GM18861 (cell line): ENCODE data around the gene MAN1A2.
"Not testable (repeated sequence)": the region's sequence is repeated elsewhere in the genome, so short reads cannot be mapped to it uniquely, and the experiment has no call there.

Source experiments
- ATAC-seq: cut with Tn5 transposase; IDR thresholded peaks from one replicate; pipeline ENCODE4 v1.9.1; 2021; ENCODE audit not compliant: unreplicated experiment

MAN1A2 gene

GRCh38 chr1:117396636-117397035, 29.4 kb downstream of the MAN1A2 start:
- ATAC-seq: no peak

- no peak for ATAC-seq
These were observed 31.7 kb downstream of the MAN1A2 start for GRCh38 chr1:117398957-117399356.

GRCh38 chr1:117401761-117402160, 34.5 kb downstream of the MAN1A2 start:
- ATAC-seq: no peak

- ATAC-seq: no peak
These were observed 36.3 kb downstream of the MAN1A2 start for GRCh38 chr1:117403597-117403996.

- ATAC-seq: no peak
These were observed 37.8 kb downstream of the MAN1A2 start for GRCh38 chr1:117405042-117405441.

GRCh38 chr1:117412472-117412871, 45.2 kb downstream of the MAN1A2 start:
- no peak for ATAC-seq

GRCh38 chr1:117413412-117413811, 46.2 kb downstream of the MAN1A2 start:
- ATAC-seq: no peak

- ATAC-seq: no peak
These were observed 47.7 kb downstream of the MAN1A2 start for GRCh38 chr1:117414943-117415342.

GRCh38 chr1:117416004-117416403, 48.8 kb downstream of the MAN1A2 start:
- no peak for ATAC-seq

- ATAC-seq: no peak
These were observed 49.4 kb downstream of the MAN1A2 start for GRCh38 chr1:117416546-117417125.

GRCh38 chr1:117425050-117425734, 57.9 kb downstream of the MAN1A2 start:
- no peak for ATAC-seq

- no peak for ATAC-seq
These were observed 60.0 kb downstream of the MAN1A2 start for GRCh38 chr1:117427297-117427696.

GRCh38 chr1:117433943-117434342, 66.7 kb downstream of the MAN1A2 start:
- no peak for ATAC-seq

- ATAC-seq: no peak
These were observed 69.3 kb downstream of the MAN1A2 start for GRCh38 chr1:117436513-117436912.

- ATAC-seq: no peak
These were observed 80.4 kb downstream of the MAN1A2 start for GRCh38 chr1:117447661-117448060.

GRCh38 chr1:117452216-117452615, 85.0 kb downstream of the MAN1A2 start:
- ATAC-seq: no peak

GRCh38 chr1:117453958-117454357, 86.7 kb downstream of the MAN1A2 start:
- ATAC-seq: no peak

- not testable (repeated sequence) for ATAC-seq
These were observed 91.2 kb downstream of the MAN1A2 start for GRCh38 chr1:117458410-117458809.

GRCh38 chr1:117466761-117467160, 99.5 kb downstream of the MAN1A2 start:
- no peak for ATAC-seq

GRCh38 chr1:117467336-117467735, 100.1 kb downstream of the MAN1A2 start:
- no peak for ATAC-seq

- no peak for ATAC-seq
These were observed 105.8 kb downstream of the MAN1A2 start for GRCh38 chr1:117473063-117473462.

GRCh38 chr1:117475495-117475894, 108.2 kb downstream of the MAN1A2 start:
- not testable (repeated sequence) for ATAC-seq

- ATAC-seq: no peak
These were observed 111.8 kb downstream of the MAN1A2 start for GRCh38 chr1:117479086-117479485.
